ENCODE data around the gene TSPAN14. TPM values are rescaled to one million over a fixed set of nuclear protein-coding genes. Genes with fewer than 3 reads are reported as not detected.

The TSPAN14 gene
- total RNA-seq, 4 donors from 2014 or later: 18.9 to 72.9 (median 55.8) TPM

- intact Hi-C loops (cut with DNase I; ENCODE audit: low total_unique reads): no loop called here
- in situ Hi-C loops (cut with MboI; ENCODE audit: low pct_ligation_motif_present in 1 of 4, low pct_unique_long_range_greater_than_20kb in 1 of 4, low sequenced_read_pairs in 3 of 4): no loop called here
Measured at GRCh38 chr10:80472234-80473095, 18.4 kb downstream of the TSPAN14 start.

GRCh38 chr10:80473096-80473657, 19.1 kb downstream of the TSPAN14 start:
- Histone ChIP-seq H3K4me3 (no peak overlapping the region), H3K27ac (peak overlapping the region in 2 of 4 donors; percentile 5 to 19), H3K4me1 (peaks cover 12 to 82% (median 56%) of the 10 kb centered on the region in 4 donors), H3K27me3 (no peaks in the 10 kb centered on the region), H3K9me3 (peaks cover 0 to 4% of the 10 kb centered on the region in 2 donors), H3K36me3 (peaks cover 0 to 7% (median 0%) of the 10 kb centered on the region in 4 donors)
- intact Hi-C loops (cut with DNase I; ENCODE audit: low total_unique reads) (no loop called here), in situ Hi-C loops (cut with MboI; ENCODE audit: low pct_ligation_motif_present in 1 of 4, low pct_unique_long_range_greater_than_20kb in 1 of 4, low sequenced_read_pairs in 3 of 4) (no loop called here)
- no peak for DNase-seq
- 40 to 79% methylated on average over 1 to 3 of the region's 3 CpGs for WGBS, 2 donors (ENCODE audit: low coverage in 1 of 2)
- TF ChIP-seq POLR2AphosphoS5 (IDR thresholded peaks at IDR 0.05) (no peak), CTCF (IDR thresholded peaks at IDR 0.05) (no peak), POLR2A (IDR thresholded peaks at IDR 0.05) (no peak), EP300 (IDR thresholded peaks at IDR 0.05; ENCODE audit: low read depth) (no peak)

More at GRCh38 chr10:80472234-80473095, 18.4 kb downstream of the TSPAN14 start:
- peaks cover 19 to 85% (median 63%) of the 10 kb centered on the region in 4 donors for H3K4me1 ChIP-seq
- H3K27ac ChIP-seq: peak overlapping the region in 3 of 4 donors; percentile 19 to 51 (median 40)
- H3K27me3 ChIP-seq: no peaks in the 10 kb centered on the region
- H3K4me3 ChIP-seq: no peak overlapping the region
- no peaks in the 10 kb centered on the region for H3K9me3 ChIP-seq
- 66% methylated on average over 5 to 9 of the region's 9 CpGs for WGBS, 2 donors (ENCODE audit: low coverage in 1 of 2)
- TF ChIP-seq EP300 (IDR thresholded peaks at IDR 0.05; ENCODE audit: low read depth): no peak
- no peak for TF ChIP-seq POLR2A (IDR thresholded peaks at IDR 0.05)
- TF ChIP-seq POLR2AphosphoS5 (IDR thresholded peaks at IDR 0.05): no peak
- TF ChIP-seq CTCF (IDR thresholded peaks at IDR 0.05): no peak
- DNase-seq: no peak
- H3K36me3 ChIP-seq: no peaks in the 10 kb centered on the region

GRCh38 chr10:80473692-80474596, 19.8 kb downstream of the TSPAN14 start:
- no peak for DNase-seq
- Histone ChIP-seq H3K4me3 (no peak overlapping the region), H3K9me3 (peaks cover 0 to 8% of the 10 kb centered on the region in 2 donors), H3K36me3 (peaks cover 0 to 11% (median 0%) of the 10 kb centered on the region in 4 donors), H3K4me1 (peaks cover 12 to 74% (median 49%) of the 10 kb centered on the region in 4 donors), H3K27me3 (no peaks in the 10 kb centered on the region), H3K27ac (no peak overlapping the region)
- no peak for TF ChIP-seq POLR2A (IDR thresholded peaks at IDR 0.05)
- WGBS, 2 donors (ENCODE audit: low coverage in 1 of 2): 87 to 94% methylated on average over 3 to 8 of the region's 8 CpGs
- in situ Hi-C loops (cut with MboI; ENCODE audit: low pct_ligation_motif_present in 1 of 4, low pct_unique_long_range_greater_than_20kb in 1 of 4, low sequenced_read_pairs in 3 of 4) (no loop called here), intact Hi-C loops (cut with DNase I; ENCODE audit: low total_unique reads) (no loop called here)

GRCh38 chr10:80474597-80474910, 20.4 kb downstream of the TSPAN14 start:
- Histone ChIP-seq H3K36me3 (peaks cover 0 to 11% (median 0%) of the 10 kb centered on the region in 4 donors), H3K27ac (no peak overlapping the region), H3K27me3 (no peaks in the 10 kb centered on the region), H3K4me1 (peaks cover 9 to 68% (median 43%) of the 10 kb centered on the region in 4 donors), H3K9me3 (peaks cover 0 to 8% of the 10 kb centered on the region in 2 donors), H3K4me3 (no peak overlapping the region)
- WGBS, 2 donors (ENCODE audit: low coverage in 1 of 2): 83 to 100% methylated on average over 2 of the region's 2 CpGs
- in situ Hi-C loops (cut with MboI; ENCODE audit: low pct_ligation_motif_present in 1 of 4, low pct_unique_long_range_greater_than_20kb in 1 of 4, low sequenced_read_pairs in 3 of 4): no loop called here
- intact Hi-C loops (cut with DNase I; ENCODE audit: low total_unique reads): no loop called here
- no peak for TF ChIP-seq POLR2AphosphoS5 (IDR thresholded peaks at IDR 0.05)
- no peak for DNase-seq
